Left ventricle myocardium inferior (tissue), 1 donor: Measurements from ENCODE around the gene TPM1. TPM values are rescaled to one million over a fixed set of nuclear protein-coding genes. Genes with fewer than 3 reads are reported as not detected.
A peak's percentile ranks its signal among the peaks of the same experiment; 100 is the strongest.

Experiments
- DNase-seq: peaks from one replicate; pipeline ENCODE4 v3.0.0-alpha.2; 2020
- H3K27ac ChIP-seq: fragments of 200-600 bp; replicated peaks from 2 replicates; pipeline ENCODE4 v1.8.0; 2021
- H3K27me3 ChIP-seq: fragments of 200-600 bp; 2 replicates; pipeline ENCODE4 v1.8.0; 2021; ENCODE audit warnings: low read depth
- H3K36me3 ChIP-seq: fragments of 200-600 bp; 2 replicates; pipeline ENCODE4 v1.8.0; 2021
- H3K4me1 ChIP-seq: fragments of 200-600 bp; 2 replicates; pipeline ENCODE4 v1.8.0; 2021
- H3K4me3 ChIP-seq: fragments of 200-600 bp; 2 replicates; pipeline ENCODE4 v1.8.0; 2021; ENCODE audit warnings: mild to moderate bottlenecking, moderate library complexity
- H3K9me3 ChIP-seq: fragments of 200-600 bp; replicated peaks from 2 replicates; pipeline ENCODE4 v1.8.0; 2021
- intact Hi-C: fragments of 100-400 bp; cut with micrococcal nuclease; formaldehyde crosslinking; loops from one replicate; pipeline ENCODE4 v1.11.0; 2022
- total RNA-seq: library from RNA; stranded (reverse); fragmentation: NEBNext Ultra II Directional; extraction: Animal tissue kit (Norgen Biotek cat#: 25700); gene quantifications from one replicate; pipeline ENCODE4 v1.2.1, GENCODE V29; 2021
- TF ChIP-seq, protein P1 (sequence below): fragments of 200-600 bp; IDR thresholded peaks from 2 replicates; pipeline ENCODE4 v1.8.0; 2021; ENCODE audit warnings: antibody characterized with exemption, mild to moderate bottlenecking, borderline replicate concordance
- donor health status: DM: no; HTN: yes; CAD: no; lungs with severe emphysema.

Gene TPM1
- total RNA-seq, 1 donor from 2014 or later: 12,604 TPM

DNA sequence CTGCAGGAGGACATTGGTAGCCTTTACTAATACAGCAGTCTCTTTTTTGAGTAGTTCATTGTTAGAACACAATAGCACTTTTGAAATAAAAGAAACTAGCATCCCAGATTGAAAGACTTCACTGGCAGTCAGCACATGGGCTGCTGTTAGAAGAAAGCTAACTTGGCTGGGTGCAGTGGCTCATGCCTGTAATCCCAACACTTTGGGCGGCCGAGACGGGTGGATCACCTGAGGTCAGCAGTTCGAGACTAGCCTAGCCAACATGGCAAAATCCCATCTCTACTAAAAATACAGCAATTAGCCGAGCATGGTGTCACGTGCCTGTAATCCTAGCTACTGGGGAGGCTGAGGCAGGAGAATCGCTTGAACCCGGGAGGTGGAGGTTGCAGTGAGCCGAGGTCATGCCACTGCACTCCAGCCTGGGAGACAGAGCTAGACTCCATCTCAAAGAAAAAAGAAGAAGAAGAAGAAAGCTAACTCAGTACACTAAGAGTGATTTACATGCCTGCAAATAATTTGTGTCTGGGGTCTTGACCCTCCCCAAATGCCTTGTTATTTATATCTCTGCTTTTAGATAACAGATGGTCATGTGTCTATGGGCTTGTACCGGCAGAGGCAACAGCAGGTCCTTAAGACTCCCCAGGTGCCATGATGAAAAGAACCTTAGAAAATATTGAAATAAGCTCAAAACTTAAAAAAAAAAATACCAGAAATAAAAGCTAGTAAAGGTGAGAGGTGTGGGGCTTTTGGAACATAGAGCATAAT, 9.7 kb downstream of the TPM1 start:
- Histone ChIP-seq H3K4me3 (peak overlapping the region; percentile 83), H3K36me3 (peaks cover 36% of the 10 kb centered on the region), H3K9me3 (no peaks in the 10 kb centered on the region), H3K27me3 (no peaks in the 10 kb centered on the region), H3K27ac (peak overlapping the region; percentile 99), H3K4me1 (peaks cover 95% of the 10 kb centered on the region)
- TF ChIP-seq, protein P1, sequence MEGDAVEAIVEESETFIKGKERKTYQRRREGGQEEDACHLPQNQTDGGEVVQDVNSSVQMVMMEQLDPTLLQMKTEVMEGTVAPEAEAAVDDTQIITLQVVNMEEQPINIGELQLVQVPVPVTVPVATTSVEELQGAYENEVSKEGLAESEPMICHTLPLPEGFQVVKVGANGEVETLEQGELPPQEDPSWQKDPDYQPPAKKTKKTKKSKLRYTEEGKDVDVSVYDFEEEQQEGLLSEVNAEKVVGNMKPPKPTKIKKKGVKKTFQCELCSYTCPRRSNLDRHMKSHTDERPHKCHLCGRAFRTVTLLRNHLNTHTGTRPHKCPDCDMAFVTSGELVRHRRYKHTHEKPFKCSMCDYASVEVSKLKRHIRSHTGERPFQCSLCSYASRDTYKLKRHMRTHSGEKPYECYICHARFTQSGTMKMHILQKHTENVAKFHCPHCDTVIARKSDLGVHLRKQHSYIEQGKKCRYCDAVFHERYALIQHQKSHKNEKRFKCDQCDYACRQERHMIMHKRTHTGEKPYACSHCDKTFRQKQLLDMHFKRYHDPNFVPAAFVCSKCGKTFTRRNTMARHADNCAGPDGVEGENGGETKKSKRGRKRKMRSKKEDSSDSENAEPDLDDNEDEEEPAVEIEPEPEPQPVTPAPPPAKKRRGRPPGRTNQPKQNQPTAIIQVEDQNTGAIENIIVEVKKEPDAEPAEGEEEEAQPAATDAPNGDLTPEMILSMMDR: no peak
- intact Hi-C loops: no loop called here
- no peak for DNase-seq

DNA sequence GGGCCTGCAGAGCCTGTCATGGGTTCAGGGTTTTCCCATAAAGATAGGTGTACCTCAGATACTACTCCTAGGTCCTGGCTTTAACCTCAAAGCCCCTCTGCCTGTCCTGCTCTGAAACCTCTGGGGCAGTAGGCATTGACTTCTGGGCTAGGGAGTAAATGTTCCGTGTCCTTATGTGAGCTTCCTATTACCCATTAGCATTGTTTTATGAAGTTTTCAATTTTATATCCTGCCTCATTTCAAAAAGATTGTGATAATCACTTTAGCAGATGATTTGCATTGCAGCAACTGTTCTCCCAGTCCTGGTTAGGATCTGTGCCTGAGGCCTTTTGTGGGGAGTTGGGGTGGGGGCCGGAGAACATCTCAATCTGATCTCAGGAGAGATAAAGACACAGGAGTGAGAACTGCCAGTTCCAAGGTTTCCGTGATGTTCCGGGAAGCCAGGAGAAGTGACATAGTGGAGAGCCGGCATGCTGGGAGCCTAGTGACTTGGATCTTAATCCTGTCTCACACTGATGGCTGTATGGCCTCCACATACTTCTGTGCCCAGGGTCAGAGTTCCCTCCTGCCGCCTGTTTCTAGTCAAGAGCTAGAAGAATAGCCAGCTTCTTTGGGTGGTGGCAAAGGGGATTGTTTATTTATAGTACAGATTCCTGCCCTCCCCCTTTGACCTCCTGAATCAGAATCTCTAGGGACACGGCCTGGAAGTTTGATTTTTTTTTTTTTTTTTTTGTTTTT, 10.6 kb downstream of the TPM1 start:
- Histone ChIP-seq H3K27me3 (no peaks in the 10 kb centered on the region), H3K4me3 (peak overlapping the region; percentile 83), H3K9me3 (no peaks in the 10 kb centered on the region), H3K4me1 (peaks cover 98% of the 10 kb centered on the region), H3K36me3 (peaks cover 42% of the 10 kb centered on the region), H3K27ac (peak overlapping the region; percentile 99)
- intact Hi-C loops: no loop called here
- peak; percentile 53 for DNase-seq
- TF ChIP-seq, protein P1: no peak

DNA sequence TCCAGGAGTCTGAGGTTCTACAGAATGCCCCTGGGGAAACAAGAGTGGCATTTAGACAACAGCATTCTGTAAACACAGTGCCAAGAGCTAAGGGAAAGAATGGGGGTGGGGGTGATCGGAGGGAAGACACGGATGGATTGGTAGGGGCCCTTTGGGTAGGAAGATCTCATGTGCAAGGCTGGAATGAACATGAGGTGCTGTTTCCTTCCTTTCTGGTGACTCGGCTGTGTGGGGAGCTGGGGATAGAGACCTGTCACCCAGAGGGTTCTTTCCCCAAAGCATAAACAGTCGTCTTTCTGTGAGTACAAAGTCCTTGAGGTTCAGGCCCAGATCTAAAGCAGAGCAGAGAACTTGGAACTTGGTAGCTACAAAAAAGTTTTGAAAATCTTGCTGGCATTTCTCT, 11.7 kb downstream of the TPM1 start:
- Histone ChIP-seq H3K36me3 (peaks cover 54% of the 10 kb centered on the region), H3K4me1 (peaks cover 100% of the 10 kb centered on the region), H3K4me3 (peak overlapping the region; percentile 83), H3K27ac (peak overlapping the region; percentile 99), H3K9me3 (no peaks in the 10 kb centered on the region), H3K27me3 (no peaks in the 10 kb centered on the region)
- TF ChIP-seq, protein P1: no peak
- intact Hi-C loops: no loop called here
- no peak for DNase-seq

DNA sequence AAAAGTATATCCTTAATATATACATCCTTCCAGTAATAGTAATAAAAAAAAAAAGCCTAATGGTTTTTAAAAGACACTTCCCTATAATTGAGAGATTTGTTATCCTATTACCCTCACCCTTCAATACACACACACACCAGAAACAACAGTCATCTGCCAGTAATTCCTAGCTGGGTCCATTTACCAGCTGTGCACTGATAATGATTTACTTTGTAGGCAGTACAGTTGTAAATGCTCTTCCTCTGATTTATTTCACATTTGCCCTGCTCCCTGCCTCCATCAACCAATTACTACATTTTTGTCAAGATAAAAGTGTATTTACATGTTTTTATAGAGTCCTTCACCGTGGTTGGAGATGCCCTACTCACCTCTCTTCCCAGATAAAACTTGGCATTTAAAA, 12.4 kb downstream of the TPM1 start:
- Histone ChIP-seq H3K36me3 (peaks cover 61% of the 10 kb centered on the region), H3K4me3 (peak overlapping the region; percentile 20), H3K4me1 (peaks cover 100% of the 10 kb centered on the region), H3K27ac (peak overlapping the region; percentile 99), H3K27me3 (no peaks in the 10 kb centered on the region), H3K9me3 (no peaks in the 10 kb centered on the region)
- intact Hi-C loops: no loop called here
- TF ChIP-seq, protein P1: no peak
- DNase-seq: no peak

DNA sequence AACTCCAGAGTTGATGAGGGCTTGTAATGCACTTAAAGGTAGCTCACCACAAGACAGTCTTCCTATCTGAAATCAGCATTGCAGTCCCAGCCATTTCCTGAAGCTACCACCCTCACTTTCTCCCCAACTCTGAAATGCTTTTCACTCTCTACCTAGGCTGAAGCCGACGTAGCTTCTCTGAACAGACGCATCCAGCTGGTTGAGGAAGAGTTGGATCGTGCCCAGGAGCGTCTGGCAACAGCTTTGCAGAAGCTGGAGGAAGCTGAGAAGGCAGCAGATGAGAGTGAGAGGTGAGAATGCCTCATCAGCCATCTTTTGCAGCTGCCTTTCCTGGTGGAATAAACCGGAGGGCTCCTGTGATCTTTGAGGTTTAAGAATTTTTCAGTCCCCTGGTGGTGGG, 14.3 kb downstream of the TPM1 start:
- intact Hi-C loops: no loop called here
- TF ChIP-seq, protein P1: peak; percentile 10
- peak; percentile 68 for DNase-seq
- peak overlapping the region; percentile 99 for H3K27ac ChIP-seq
- peaks cover 100% of the 10 kb centered on the region for H3K4me1 ChIP-seq
- H3K9me3 ChIP-seq: no peaks in the 10 kb centered on the region
- peak overlapping the region; percentile 14 for H3K4me3 ChIP-seq
- peaks cover 70% of the 10 kb centered on the region for H3K36me3 ChIP-seq
- no peaks in the 10 kb centered on the region for H3K27me3 ChIP-seq
